Mesenchymal stem cell (in vitro differentiated cells and primary cell): Measurements from ENCODE around the gene PPP1R13B.

Source experiments
- DNase-seq: peaks from one replicate; pipeline ENCODE4 v3.0.0-alpha.2; 2013
- H2AFZ ChIP-seq: one replicate; pipeline ENCODE4 v1.6.1; 2013; ENCODE audit warnings: low read depth, mild to moderate bottlenecking, control low read depth, inconsistent platforms, low read length, moderate library complexity
- H2AK5ac ChIP-seq: 2 replicates; pipeline ENCODE4 v1.6.1; 2013; ENCODE audit warnings: low read length, moderate library complexity, mild to moderate bottlenecking, inconsistent platforms; ENCODE audit not compliant: severe bottlenecking
- H2BK120ac ChIP-seq: one replicate; pipeline ENCODE4 v1.6.1; 2013; ENCODE audit warnings: low read depth, mild to moderate bottlenecking, inconsistent platforms, low read length, moderate library complexity
- H2BK12ac ChIP-seq, 2 experiments: one replicate each; pipeline ENCODE4 v1.6.1; 2013; ENCODE audit warnings: inconsistent platforms in 2 of 2, low read length in 2 of 2, mild to moderate bottlenecking in 2 of 2, moderate library complexity in 2 of 2, control low read depth in 1 of 2
- H2BK15ac ChIP-seq: one replicate; pipeline ENCODE4 v1.6.1; 2013; ENCODE audit warnings: mild to moderate bottlenecking, low read depth, inconsistent platforms; ENCODE audit not compliant: poor library complexity, severe bottlenecking
- H2BK5ac ChIP-seq: 2 replicates; pipeline ENCODE4 v1.6.1; 2013; ENCODE audit warnings: low read depth, mild to moderate bottlenecking, low read length, control low read depth, inconsistent platforms; ENCODE audit not compliant: poor library complexity, severe bottlenecking
- H3K14ac ChIP-seq, 2 experiments: one replicate each; pipeline ENCODE4 v1.6.1; 2013; ENCODE audit warnings: inconsistent platforms in 2 of 2, low read length in 2 of 2, control low read depth in 1 of 2, mild to moderate bottlenecking in 1 of 2, moderate library complexity in 1 of 2
- H3K18ac ChIP-seq, 2 experiments: one replicate each; pipeline ENCODE4 v1.6.1; 2013; ENCODE audit warnings: inconsistent platforms in 2 of 2, low read length in 2 of 2, control low read depth in 1 of 2, low read depth in 1 of 2, mild to moderate bottlenecking in 1 of 2
- H3K23ac ChIP-seq, 2 experiments: one replicate each; pipeline ENCODE4 v1.6.1; 2013; ENCODE audit warnings: inconsistent platforms in 2 of 2, low read length in 2 of 2, mild to moderate bottlenecking in 2 of 2, moderate library complexity in 2 of 2, control low read depth in 1 of 2
- H3K27ac ChIP-seq: 2 replicates; pipeline ENCODE4 v1.5.1; 2013; ENCODE audit warnings: mild to moderate bottlenecking, moderate library complexity, low read length, control low read depth, inconsistent platforms; ENCODE audit not compliant: poor library complexity, severe bottlenecking
- H3K27me3 ChIP-seq, 2 experiments: 2 replicates each; pipeline versions ENCODE4 v1.6.1 to v1.7.0; 2013; ENCODE audit warnings: low read length in 2 of 2, mild to moderate bottlenecking in 2 of 2, moderate library complexity in 2 of 2, control low read depth in 1 of 2, inconsistent platforms in 1 of 2; ENCODE audit not compliant: control insufficient read depth in 1 of 2, insufficient read depth in 1 of 2
- H3K36me3 ChIP-seq, 2 experiments: 2 replicates each; pipeline versions ENCODE4 v1.6.1 to v1.7.0; 2013; ENCODE audit warnings: low read length in 2 of 2, control low read depth in 1 of 2, inconsistent platforms in 1 of 2, low read depth in 1 of 2, mild to moderate bottlenecking in 1 of 2; ENCODE audit not compliant: insufficient read depth in 2 of 2, control insufficient read depth in 1 of 2
- H3K4ac ChIP-seq, 2 experiments: one replicate each; pipeline ENCODE4 v1.6.1; 2013; ENCODE audit warnings: inconsistent platforms in 2 of 2, low read length in 2 of 2, mild to moderate bottlenecking in 2 of 2, moderate library complexity in 2 of 2, control low read depth in 1 of 2, low read depth in 1 of 2
- H3K4me1 ChIP-seq: 2 replicates; pipeline ENCODE4 v1.6.1; 2013; ENCODE audit warnings: low read depth, low read length, control low read depth; ENCODE audit not compliant: control insufficient read depth, insufficient read depth
- H3K4me2 ChIP-seq: 2 replicates; pipeline ENCODE4 v1.6.1; 2013; ENCODE audit warnings: low read length, mild to moderate bottlenecking, inconsistent platforms; ENCODE audit not compliant: poor library complexity, severe bottlenecking
- H3K4me3 ChIP-seq, 2 experiments: 2 replicates each; pipeline versions ENCODE4 v1.5.1 to v1.7.0; 2013; ENCODE audit warnings: low read length in 2 of 2, mild to moderate bottlenecking in 2 of 2, control low read depth in 1 of 2, low read depth in 1 of 2; ENCODE audit not compliant: insufficient read depth in 1 of 2
- H3K79me1 ChIP-seq: replicated peaks from 2 replicates; pipeline ENCODE4 v1.6.1; 2013; ENCODE audit warnings: mild to moderate bottlenecking, control low read depth, low read length, inconsistent platforms; ENCODE audit not compliant: poor library complexity, severe bottlenecking
- H3K9ac ChIP-seq: 2 replicates; pipeline ENCODE4 v1.7.0; 2013; ENCODE audit warnings: mild to moderate bottlenecking, low read length, moderate library complexity
- H3K9me3 ChIP-seq: 2 replicates; pipeline ENCODE4 v1.7.0; 2013; ENCODE audit warnings: mild to moderate bottlenecking, low read length; ENCODE audit not compliant: control insufficient read depth
- H4K8ac ChIP-seq: one replicate; pipeline ENCODE4 v1.6.1; 2013; ENCODE audit warnings: inconsistent platforms, mild to moderate bottlenecking, low read length, moderate library complexity
- H4K91ac ChIP-seq: one replicate; pipeline ENCODE4 v1.6.1; 2013; ENCODE audit warnings: mild to moderate bottlenecking, low read length, inconsistent platforms
- WGBS: methylation state at CpG from one replicate; pipeline ENCODE4 v1.1.7; 2013; ENCODE audit warnings: mixed read lengths; 5-methylcytosine and 5-hydroxymethylcytosine counted together

Gene PPP1R13B

GRCh38 chr14:103880348-103881267 is 33.2 kb upstream of the PPP1R13B start:
- peak overlapping the region; percentile 65 for H3K4me2 ChIP-seq
- H2AK5ac ChIP-seq = no peak overlapping the region
- no peak overlapping the region for H4K91ac ChIP-seq
- no peak overlapping the region for H2BK120ac ChIP-seq
- H3K36me3 ChIP-seq = no peaks in the 10 kb centered on the region
- 80% methylated on average over 22 of the region's 23 CpGs for WGBS
- H3K4ac ChIP-seq = no peak overlapping the region
- no peak overlapping the region for H3K9ac ChIP-seq
- no peak overlapping the region for H2BK15ac ChIP-seq
- H3K18ac ChIP-seq = no peak overlapping the region
- no peaks in the 10 kb centered on the region for H3K79me1 ChIP-seq
- H2AFZ ChIP-seq = no peak overlapping the region
- H3K27ac ChIP-seq = peak overlapping the region; percentile 33
- peaks cover 11 to 49% of the 10 kb centered on the region in 2 experiments for H3K27me3 ChIP-seq
- H3K4me3 ChIP-seq = peak overlapping the region in 1 of 2 experiments; percentile 61
- no peak overlapping the region for H3K14ac ChIP-seq
- DNase-seq = no peak
- H4K8ac ChIP-seq = no peak overlapping the region
- peaks cover 35% of the 10 kb centered on the region for H3K4me1 ChIP-seq
- H2BK5ac ChIP-seq = no peak overlapping the region
- H3K9me3 ChIP-seq = no peaks in the 10 kb centered on the region
- H2BK12ac ChIP-seq = no peak overlapping the region
- H3K23ac ChIP-seq = no peak overlapping the region

DNA sequence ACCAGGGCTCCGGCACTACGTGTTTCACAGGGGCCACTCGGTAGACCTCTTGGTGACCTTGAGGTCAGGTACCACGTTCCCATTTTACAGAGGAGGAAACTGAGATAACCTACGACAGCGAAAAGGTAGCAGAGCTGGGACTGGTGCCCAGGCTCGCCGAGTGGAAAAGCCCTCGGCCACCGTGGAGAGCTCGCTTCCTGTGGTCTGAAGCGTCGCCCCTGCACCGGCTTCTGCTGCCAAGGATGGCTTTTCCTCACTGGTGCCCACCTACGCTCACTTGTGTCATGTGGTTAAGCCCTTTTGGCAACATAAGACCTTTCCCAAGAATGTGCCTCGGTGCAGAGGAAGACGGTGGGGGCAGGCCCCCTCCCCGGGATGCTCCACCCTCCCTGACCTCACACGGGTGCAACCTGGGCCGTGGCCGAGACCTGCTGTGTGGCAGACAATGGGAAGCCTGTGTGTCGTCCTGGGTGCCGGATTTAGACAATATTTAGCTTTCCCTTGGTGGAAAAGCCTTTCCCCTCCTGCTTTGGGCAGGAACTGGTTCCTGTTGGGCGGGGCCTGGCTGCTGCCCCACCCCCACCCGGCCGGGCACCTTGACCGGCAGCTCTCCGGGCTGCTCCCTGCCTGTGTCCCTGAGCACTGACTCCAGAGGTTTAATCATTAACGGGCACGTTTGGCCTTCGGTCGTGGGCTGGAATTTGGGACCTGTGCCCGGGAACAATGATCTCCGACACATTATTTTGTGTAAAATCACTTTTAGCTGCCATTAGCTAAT is 32.4 kb upstream of the PPP1R13B start:
- Histone ChIP-seq H3K23ac (no peak overlapping the region), H2BK120ac (no peak overlapping the region), H2BK12ac (no peak overlapping the region), H3K4me1 (peaks cover 33% of the 10 kb centered on the region), H3K27me3 (peaks cover 5 to 40% of the 10 kb centered on the region in 2 experiments), H3K14ac (no peak overlapping the region), H3K4me2 (peak overlapping the region; percentile 65), H4K8ac (no peak overlapping the region), H2BK5ac (peak overlapping the region; percentile 11), H3K9me3 (no peaks in the 10 kb centered on the region), H4K91ac (no peak overlapping the region), H3K36me3 (no peaks in the 10 kb centered on the region), H3K79me1 (no peaks in the 10 kb centered on the region), H3K18ac (no peak overlapping the region), H3K4me3 (peak overlapping the region in 1 of 2 experiments; percentile 61), H3K27ac (peak overlapping the region; percentile 33), H2AK5ac (no peak overlapping the region), H3K4ac (no peak overlapping the region), H3K9ac (no peak overlapping the region), H2AFZ (no peak overlapping the region), H2BK15ac (no peak overlapping the region)
- no peak for DNase-seq
- WGBS = 70% methylated on average over 34 of the region's 34 CpGs

DNA sequence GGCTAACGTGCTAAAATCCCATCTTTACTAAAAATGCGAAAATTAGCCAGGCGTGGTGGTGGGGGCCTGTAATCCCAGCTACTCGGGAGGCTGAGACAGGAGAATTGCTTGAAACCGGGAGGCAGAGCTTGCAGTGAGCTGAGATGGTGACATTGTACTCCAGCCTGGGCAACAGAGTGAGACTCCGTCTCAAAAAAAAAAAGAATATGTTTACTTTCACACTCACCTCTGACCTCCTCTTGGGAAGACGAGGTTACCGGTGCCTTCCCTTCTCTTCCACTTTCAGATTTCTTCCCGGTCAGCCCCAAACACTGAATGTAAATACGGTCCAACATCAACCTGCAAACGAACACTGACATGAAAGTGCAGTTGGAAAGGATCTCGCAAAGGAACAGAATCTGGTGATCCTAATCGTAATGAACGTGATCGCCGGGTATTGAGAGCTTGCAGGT is 31.8 kb upstream of the PPP1R13B start:
- no peak overlapping the region for H2AK5ac ChIP-seq
- H4K8ac ChIP-seq = no peak overlapping the region
- H3K27me3 ChIP-seq = peaks cover 5 to 37% of the 10 kb centered on the region in 2 experiments
- no peak overlapping the region for H2BK5ac ChIP-seq
- H3K9ac ChIP-seq = no peak overlapping the region
- H4K91ac ChIP-seq = no peak overlapping the region
- 80% methylated on average over 16 of the region's 16 CpGs for WGBS
- H3K36me3 ChIP-seq = no peaks in the 10 kb centered on the region
- H3K18ac ChIP-seq = no peak overlapping the region
- H3K4me2 ChIP-seq = no peak overlapping the region
- no peak overlapping the region for H3K14ac ChIP-seq
- no peak overlapping the region for H3K4me3 ChIP-seq
- H2BK120ac ChIP-seq = no peak overlapping the region
- H3K23ac ChIP-seq = no peak overlapping the region
- H3K79me1 ChIP-seq = no peaks in the 10 kb centered on the region
- no peak for DNase-seq
- H3K27ac ChIP-seq = no peak overlapping the region
- no peak overlapping the region for H2AFZ ChIP-seq
- no peak overlapping the region for H2BK12ac ChIP-seq
- H3K4me1 ChIP-seq = peaks cover 33% of the 10 kb centered on the region
- no peaks in the 10 kb centered on the region for H3K9me3 ChIP-seq
- no peak overlapping the region for H3K4ac ChIP-seq
- no peak overlapping the region for H2BK15ac ChIP-seq

DNA sequence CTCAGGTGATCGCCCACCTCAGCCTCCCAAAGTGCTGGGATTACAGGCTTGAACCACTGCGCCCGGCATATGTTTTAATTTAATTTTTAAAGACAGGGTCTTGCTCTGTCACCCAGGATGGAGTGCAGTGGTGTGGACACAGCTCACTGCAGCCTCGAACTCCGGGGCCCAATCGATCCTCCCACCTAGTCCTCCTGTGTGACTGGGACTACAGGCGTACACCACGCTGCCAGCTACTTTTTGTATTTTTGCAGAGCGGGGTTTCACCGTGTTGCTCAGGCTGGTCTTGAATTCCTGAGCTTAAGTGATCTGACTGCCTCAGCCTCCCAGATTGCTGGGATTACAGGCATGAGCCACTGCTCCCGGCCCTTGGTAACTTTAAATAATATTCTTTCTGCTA is 30.8 kb upstream of the PPP1R13B start:
- Histone ChIP-seq H3K27ac (no peak overlapping the region), H3K36me3 (no peaks in the 10 kb centered on the region), H4K91ac (no peak overlapping the region), H3K4me3 (no peak overlapping the region), H2BK5ac (no peak overlapping the region), H3K18ac (no peak overlapping the region), H3K14ac (no peak overlapping the region), H2AK5ac (no peak overlapping the region), H2BK15ac (no peak overlapping the region), H2AFZ (no peak overlapping the region), H3K9me3 (no peaks in the 10 kb centered on the region), H2BK120ac (no peak overlapping the region), H3K79me1 (no peaks in the 10 kb centered on the region), H3K4ac (no peak overlapping the region), H3K23ac (no peak overlapping the region), H4K8ac (no peak overlapping the region), H2BK12ac (no peak overlapping the region), H3K27me3 (peaks cover 5 to 36% of the 10 kb centered on the region in 2 experiments), H3K4me1 (peaks cover 32% of the 10 kb centered on the region), H3K4me2 (no peak overlapping the region), H3K9ac (no peak overlapping the region)
- WGBS = 92% methylated on average over 10 of the region's 11 CpGs
- DNase-seq = no peak
